ENCODE measurements around the gene VPS4B. TPM values are rescaled to one million over a fixed set of nuclear protein-coding genes. Genes with fewer than 3 reads are reported as not detected.

Gene VPS4B
- total RNA-seq, 1 experiment from 2014 or later, result 44.7 TPM

- Histone ChIP-seq H3K9me3 (ENCODE audit: low read length) (no peaks in the 10 kb centered on the region), H3K27me3 (ENCODE audit: low read length) (no peaks in the 10 kb centered on the region), H3K27ac (ENCODE audit: low read length) (peak overlapping the region; percentile 81), H3K79me2 (ENCODE audit: low read length) (no peaks in the 10 kb centered on the region), H3K4me2 (ENCODE audit: low read length) (0 out of 2 replicates have a peak overlapping the region, but pooled peaks have one; percentile 3), H3K36me3 (ENCODE audit: low read depth, low read length) (no peaks in the 10 kb centered on the region), H3K4me3 (ENCODE audit: low read length) (no peak overlapping the region), H4K20me1 (ENCODE audit: low read length) (no peaks in the 10 kb centered on the region), H3K4me1 (ENCODE audit: insufficient read depth, low read length) (peaks cover 25% of the 10 kb centered on the region), H3K9me2 (replicated peaks; ENCODE audit: low read length) (no peaks in the 10 kb centered on the region), H3F3A (ENCODE audit: low read length, unreplicated experiment) (no peaks in the 10 kb centered on the region), H2AFZ (ENCODE audit: low read length) (no peak overlapping the region), H3K9ac (ENCODE audit: low read length) (no peak overlapping the region; the same call in 1 of the 2 replicates)
- CTCF ChIA-PET, result no interaction called here
- no peak for TF ChIP-seq EZH2phosphoT487 (IDR thresholded peaks at IDR 0.05; ENCODE audit: borderline replicate concordance, low read length)
- no peak for TF ChIP-seq EZH2 (IDR thresholded peaks at IDR 0.05; ENCODE audit: low read length, unreplicated experiment)
- TF ChIP-seq CTCF (conservative IDR thresholded peaks at IDR 0.05; ENCODE audit: low read depth, low read length), result no peak
- intact Hi-C loops (cut with micrococcal nuclease), result no loop called here
- no TSS peak for BruUV-seq (replicated peaks)
- ATAC-seq, result no peak
- no peak for DNase-seq
- POLR2A ChIA-PET (ENCODE audit: unreplicated experiment), result interaction anchor here (0.7 to 1.1 kb wide), 2 partner anchors 27 to 32 kb away, joined by 6 to 9 read pairs; partner anchors contain the start of gene SERPINB5
Observed at GRCh38 chr18:63445037-63445436, 22.8 kb upstream of the VPS4B start.

- no peaks in the 10 kb centered on the region for H3K36me3 ChIP-seq (ENCODE audit: low read depth, low read length)
- ATAC-seq (peak; percentile 60), DNase-seq (peak; percentile 83)
- peaks cover 29% of the 10 kb centered on the region for H3K4me1 ChIP-seq (ENCODE audit: insufficient read depth, low read length)
- H3K9ac ChIP-seq (ENCODE audit: low read length), result peak overlapping the region; percentile 57
- no peaks in the 10 kb centered on the region for H3K27me3 ChIP-seq (ENCODE audit: low read length)
- no peaks in the 10 kb centered on the region for H3F3A ChIP-seq (ENCODE audit: low read length, unreplicated experiment)
- no peak overlapping the region for H2AFZ ChIP-seq (ENCODE audit: low read length)
- no peaks in the 10 kb centered on the region for H3K9me3 ChIP-seq (ENCODE audit: low read length)
- ChIA-PET CTCF (no interaction called here), POLR2A (ENCODE audit: unreplicated experiment) (interaction anchor here (0.7 to 1.1 kb wide), 2 partner anchors 28 to 32 kb away, joined by 6 to 9 read pairs; partner anchors contain the start of gene SERPINB5)
- H4K20me1 ChIP-seq (ENCODE audit: low read length), result no peaks in the 10 kb centered on the region
- TF ChIP-seq EZH2phosphoT487 (IDR thresholded peaks at IDR 0.05; ENCODE audit: borderline replicate concordance, low read length) (no peak), EZH2 (IDR thresholded peaks at IDR 0.05; ENCODE audit: low read length, unreplicated experiment) (no peak), CTCF (conservative IDR thresholded peaks at IDR 0.05; ENCODE audit: low read depth, low read length) (no peak)
- no peak overlapping the region for H3K4me3 ChIP-seq (ENCODE audit: low read length)
- H3K79me2 ChIP-seq (ENCODE audit: low read length), result no peaks in the 10 kb centered on the region
- intact Hi-C loops (cut with micrococcal nuclease), result loop anchor here (5.0 kb wide), 1 partner anchor 42 kb away; no protein-coding TSS in a partner anchor
- H3K4me2 ChIP-seq (ENCODE audit: low read length), result peak overlapping the region; percentile 3; the same call in 1 of the 2 replicates
- peak overlapping the region; percentile 81 for H3K27ac ChIP-seq (ENCODE audit: low read length)
- no peaks in the 10 kb centered on the region for H3K9me2 ChIP-seq (replicated peaks; ENCODE audit: low read length)
- no TSS peak for BruUV-seq (replicated peaks)
Observed at GRCh38 chr18:63444580-63444979, 22.3 kb upstream of the VPS4B start.

GRCh38 chr18:63443829-63444228, 21.6 kb upstream of the VPS4B start:
- Histone ChIP-seq H3K9me2 (replicated peaks; ENCODE audit: low read length) (no peaks in the 10 kb centered on the region), H3K4me3 (ENCODE audit: low read length) (no peak overlapping the region), H3K79me2 (ENCODE audit: low read length) (no peaks in the 10 kb centered on the region), H4K20me1 (ENCODE audit: low read length) (no peaks in the 10 kb centered on the region), H3K27ac (ENCODE audit: low read length) (peak overlapping the region; percentile 81), H2AFZ (ENCODE audit: low read length) (no peak overlapping the region), H3K4me1 (ENCODE audit: insufficient read depth, low read length) (peaks cover 29% of the 10 kb centered on the region), H3K9ac (ENCODE audit: low read length) (peak overlapping the region; percentile 57), H3K4me2 (ENCODE audit: low read length) (0 out of 2 replicates have a peak overlapping the region, but pooled peaks have one; percentile 3), H3K36me3 (ENCODE audit: low read depth, low read length) (no peaks in the 10 kb centered on the region), H3F3A (ENCODE audit: low read length, unreplicated experiment) (no peaks in the 10 kb centered on the region), H3K27me3 (ENCODE audit: low read length) (no peaks in the 10 kb centered on the region), H3K9me3 (ENCODE audit: low read length) (no peaks in the 10 kb centered on the region)
- TF ChIP-seq EZH2 (IDR thresholded peaks at IDR 0.05; ENCODE audit: low read length, unreplicated experiment) (no peak), EZH2phosphoT487 (IDR thresholded peaks at IDR 0.05; ENCODE audit: borderline replicate concordance, low read length) (no peak), CTCF (conservative IDR thresholded peaks at IDR 0.05; ENCODE audit: low read depth, low read length) (no peak)
- intact Hi-C loops (cut with micrococcal nuclease), result loop anchor here (5.0 kb wide), 1 partner anchor 42 kb away; no protein-coding TSS in a partner anchor
- POLR2A ChIA-PET (ENCODE audit: unreplicated experiment), result interaction anchor here (1.1 kb wide), 1 partner anchor 33 kb away, joined by 9 read pairs; the partner anchor contains the start of gene SERPINB5
- CTCF ChIA-PET, result no interaction called here
- BruUV-seq (replicated peaks), result no TSS peak
- DNase-seq, result peak; percentile 30
- ATAC-seq, result no peak

Measured in PC-3 (cell line).